CD14-positive monocyte (primary cell): ENCODE data around the gene XPR1. TPM values are rescaled to one million over a fixed set of nuclear protein-coding genes. Genes with fewer than 3 reads are reported as not detected.

Experiments
- DNase-seq, 3 donors: peaks; one replicate each; pipeline ENCODE4 v3.0.0-alpha.2; 2011 to 2022
- H2AFZ ChIP-seq: 2 replicates; pipeline ENCODE4 v1.6.0; 2012; ENCODE audit warnings: mild to moderate bottlenecking, low read depth, low read length, inconsistent platforms; ENCODE audit not compliant: insufficient read depth, poor library complexity, severe bottlenecking
- H3K27ac ChIP-seq, 2 donors: 1 replicate in 1 of 2; 2 replicates in 1 of 2; pipeline ENCODE4 v1.5.1; 2012 to 2013; ENCODE audit warnings: low read length in 2 of 2, control low read depth in 1 of 2, inconsistent platforms in 1 of 2, low read depth in 1 of 2, mild to moderate bottlenecking in 1 of 2
- H3K27me3 ChIP-seq, 2 donors: one replicate each; pipeline versions ENCODE4 v1.6.0 to v1.6.1; 2011 to 2013; ENCODE audit warnings: low read length in 2 of 2; ENCODE audit not compliant: control insufficient read depth in 2 of 2, insufficient read depth in 2 of 2
- H3K36me3 ChIP-seq, 2 donors: replicated peaks in 1 of 2; 1 replicate in 1 of 2; 2 replicates in 1 of 2; pipeline versions ENCODE4 v1.5.1 to v1.6.1; 2012 to 2013; ENCODE audit warnings: low read length in 2 of 2, control low read depth in 1 of 2, inconsistent platforms in 1 of 2, mild to moderate bottlenecking in 1 of 2; ENCODE audit not compliant: insufficient read depth in 2 of 2, control insufficient read depth in 1 of 2
- H3K4me1 ChIP-seq, 2 donors: 1 replicate in 1 of 2; 2 replicates in 1 of 2; pipeline versions ENCODE4 v1.5.1 to v1.6.1; 2012 to 2013; ENCODE audit warnings: low read length in 2 of 2, control low read depth in 1 of 2, inconsistent platforms in 1 of 2, mild to moderate bottlenecking in 1 of 2, moderate library complexity in 1 of 2; ENCODE audit not compliant: insufficient read depth in 2 of 2, control insufficient read depth in 1 of 2
- H3K4me2 ChIP-seq: replicated peaks from 2 replicates; pipeline ENCODE3; 2012; ENCODE audit warnings: low read length, moderate library complexity, mild to moderate bottlenecking; ENCODE audit not compliant: poor library complexity, severe bottlenecking; ENCODE audit errors: extremely low read depth
- H3K4me3 ChIP-seq, 3 experiments: fragments of 200-600 bp in 1 of 3; sonication (generic) in 1 of 3; replicated peaks in 1 of 3; 1 replicate in 2 of 3; 2 replicates in 1 of 3; pipeline ENCODE4 v1.5.1; 2011 to 2013; ENCODE audit warnings: low read length in 3 of 3, mild to moderate bottlenecking in 3 of 3, control low read depth in 2 of 3, low read depth in 2 of 3, inconsistent platforms in 1 of 3, moderate library complexity in 1 of 3
- H3K79me2 ChIP-seq: 2 replicates; pipeline ENCODE4 v1.6.0; 2012; ENCODE audit warnings: mild to moderate bottlenecking, control low read depth, inconsistent platforms, low read length, moderate library complexity; ENCODE audit not compliant: insufficient read depth
- H3K9ac ChIP-seq: 2 replicates; pipeline ENCODE4 v1.6.0; 2017; ENCODE audit warnings: low read length, mild to moderate bottlenecking; ENCODE audit not compliant: insufficient read depth, poor library complexity, severe bottlenecking
- H3K9me3 ChIP-seq, 2 donors: replicated peaks in 1 of 2; 1 replicate in 1 of 2; 2 replicates in 1 of 2; pipeline versions ENCODE4 v1.5.1 to v1.6.1; 2012 to 2013; ENCODE audit warnings: low read length in 2 of 2, control low read depth in 1 of 2; ENCODE audit not compliant: control insufficient read depth in 1 of 2, insufficient read depth in 1 of 2
- H4K20me1 ChIP-seq: 2 replicates; pipeline ENCODE4 v1.6.0; 2012; ENCODE audit warnings: mild to moderate bottlenecking, low read length, control low read depth, moderate library complexity; ENCODE audit not compliant: insufficient read depth
- H3K27ac Mint-ChIP-seq, 7 donors: one replicate each; pipeline ENCODE4 v1.8.0; 2020; ENCODE audit warnings: mild to moderate bottlenecking in 7 of 7, mixed read lengths in 7 of 7, moderate library complexity in 6 of 7, inconsistent platforms in 2 of 7
- H3K27me3 Mint-ChIP-seq, 3 donors: one replicate each; pipeline ENCODE4 v1.8.0; 2021 to 2022; ENCODE audit warnings: low read depth in 3 of 3, mild to moderate bottlenecking in 3 of 3, mixed read lengths in 3 of 3, moderate library complexity in 3 of 3, inconsistent platforms in 1 of 3
- H3K36me3 Mint-ChIP-seq, 2 donors: one replicate each; pipeline ENCODE4 v1.8.0; 2020; ENCODE audit warnings: mixed read lengths in 2 of 2, inconsistent platforms in 1 of 2, mild to moderate bottlenecking in 1 of 2
- H3K4me1 Mint-ChIP-seq: one replicate; pipeline ENCODE4 v1.8.0; 2020; ENCODE audit warnings: mild to moderate bottlenecking, mixed read lengths
- H3K4me3 Mint-ChIP-seq, 2 donors: one replicate each; pipeline ENCODE4 v1.8.0; 2020; ENCODE audit warnings: mild to moderate bottlenecking in 2 of 2, mixed read lengths in 2 of 2, moderate library complexity in 1 of 2
- H3K9me3 Mint-ChIP-seq, 7 donors: one replicate each; pipeline ENCODE4 v1.8.0; 2020 to 2022; ENCODE audit warnings: mixed read lengths in 7 of 7, mild to moderate bottlenecking in 6 of 7, moderate library complexity in 6 of 7, inconsistent platforms in 2 of 7
- WGBS: methylation state at CpG from one replicate; pipeline ENCODE4 v1.1.5; 2013; ENCODE audit warnings: missing lambda C conversion rate; ENCODE audit not compliant: insufficient coverage; 5-methylcytosine and 5-hydroxymethylcytosine counted together
- intact Hi-C, 2 donors: fragments of 100-400 bp; cut with micrococcal nuclease; formaldehyde crosslinking; loops; one replicate each; pipeline versions ENCODE4 v1.15.0 to v1.15.1; 2023
- polyA plus RNA-seq, 3 donors: library from polyadenylated mRNA; depleted of rRNA in 1 of 3; unstranded in 2 of 3; stranded (reverse) in 1 of 3; fragments of 300-500 nt in 2 of 3; fragments of >200 nt in 1 of 3; fragmentation: Illumina TruSeq in 2 of 3; gene quantifications; 1 replicate in 2 of 3; 2 replicates in 1 of 3; pipeline ENCODE4 v1.2.3, GENCODE V29; 2012 to 2021
- TF ChIP-seq, protein P1 (sequence below): fragments of 200-600 bp; IDR thresholded peaks from one replicate; pipeline ENCODE4 v1.8.0; 2022; ENCODE audit warnings: antibody characterized with exemption, mild to moderate bottlenecking

XPR1 gene
- polyA plus RNA-seq, 3 donors, result 4.7 to 12.5 (median 8.7) TPM

DNA sequence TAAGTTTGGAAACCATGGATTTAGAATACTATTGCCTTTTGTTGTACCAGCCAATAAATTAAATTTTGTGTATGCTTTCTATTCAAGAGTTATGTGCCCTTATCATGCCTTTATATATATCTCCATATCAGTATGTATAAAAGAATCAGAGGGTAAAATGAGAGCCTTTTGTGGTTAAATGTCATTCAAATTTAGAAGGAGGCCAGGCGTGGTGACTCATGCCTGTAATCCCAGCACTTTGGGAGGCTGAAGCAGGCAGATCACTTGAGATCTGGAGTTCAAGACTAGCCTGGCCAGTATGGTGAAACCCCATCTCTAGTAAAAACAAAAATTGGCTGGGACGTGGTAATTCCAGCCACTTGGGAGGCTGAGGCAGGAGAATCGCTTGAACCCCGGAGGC lies 88.9 kb downstream of the XPR1 start:
- H3K27me3 Mint-ChIP-seq, result no peaks in the 10 kb centered on the region
- no peak overlapping the region for H3K27ac Mint-ChIP-seq
- DNase-seq, result no peak
- WGBS, result 100% methylated on average over 2 of the region's 4 CpGs
- peaks cover 3 to 16% (median 7%) of the 10 kb centered on the region in 7 donors for H3K9me3 Mint-ChIP-seq
- TF ChIP-seq, protein P1, sequence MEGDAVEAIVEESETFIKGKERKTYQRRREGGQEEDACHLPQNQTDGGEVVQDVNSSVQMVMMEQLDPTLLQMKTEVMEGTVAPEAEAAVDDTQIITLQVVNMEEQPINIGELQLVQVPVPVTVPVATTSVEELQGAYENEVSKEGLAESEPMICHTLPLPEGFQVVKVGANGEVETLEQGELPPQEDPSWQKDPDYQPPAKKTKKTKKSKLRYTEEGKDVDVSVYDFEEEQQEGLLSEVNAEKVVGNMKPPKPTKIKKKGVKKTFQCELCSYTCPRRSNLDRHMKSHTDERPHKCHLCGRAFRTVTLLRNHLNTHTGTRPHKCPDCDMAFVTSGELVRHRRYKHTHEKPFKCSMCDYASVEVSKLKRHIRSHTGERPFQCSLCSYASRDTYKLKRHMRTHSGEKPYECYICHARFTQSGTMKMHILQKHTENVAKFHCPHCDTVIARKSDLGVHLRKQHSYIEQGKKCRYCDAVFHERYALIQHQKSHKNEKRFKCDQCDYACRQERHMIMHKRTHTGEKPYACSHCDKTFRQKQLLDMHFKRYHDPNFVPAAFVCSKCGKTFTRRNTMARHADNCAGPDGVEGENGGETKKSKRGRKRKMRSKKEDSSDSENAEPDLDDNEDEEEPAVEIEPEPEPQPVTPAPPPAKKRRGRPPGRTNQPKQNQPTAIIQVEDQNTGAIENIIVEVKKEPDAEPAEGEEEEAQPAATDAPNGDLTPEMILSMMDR, result no peak
- no peak overlapping the region for H2AFZ ChIP-seq
- H3K4me1 Mint-ChIP-seq, result no peaks in the 10 kb centered on the region
- H4K20me1 ChIP-seq, result no peaks in the 10 kb centered on the region
- no peaks in the 10 kb centered on the region for H3K79me2 ChIP-seq
- H3K4me2 ChIP-seq, result no peak overlapping the region
- no peaks in the 10 kb centered on the region for H3K4me1 ChIP-seq
- no peaks in the 10 kb centered on the region for H3K9me3 ChIP-seq
- H3K4me3 ChIP-seq, result no peak overlapping the region
- no peak overlapping the region for H3K9ac ChIP-seq
- peaks cover 0 to 2% of the 10 kb centered on the region in 2 donors for H3K36me3 Mint-ChIP-seq
- no peak overlapping the region for H3K27ac ChIP-seq
- no peaks in the 10 kb centered on the region for H3K36me3 ChIP-seq
- H3K27me3 ChIP-seq, result no peaks in the 10 kb centered on the region
- intact Hi-C loops, result no loop called here
- no peak overlapping the region for H3K4me3 Mint-ChIP-seq

DNA sequence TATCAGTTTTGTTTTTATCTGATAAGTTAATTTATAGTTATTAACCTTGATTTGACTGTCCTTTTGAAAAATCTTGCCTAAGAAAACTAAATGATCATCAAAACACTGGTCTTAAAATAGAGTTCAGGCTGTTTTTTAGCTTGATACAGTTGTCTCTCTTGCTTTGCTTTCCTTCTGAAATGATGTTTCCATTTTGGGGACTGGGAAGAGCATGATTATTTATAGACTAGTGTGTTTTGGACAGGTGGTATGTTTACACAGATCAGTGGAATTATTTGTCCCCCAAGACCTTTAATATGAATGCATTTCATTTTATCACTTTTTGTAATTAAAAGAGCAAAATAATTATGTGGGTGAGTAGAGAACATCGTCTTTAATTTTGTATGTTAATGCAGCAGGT lies 90.8 kb downstream of the XPR1 start:
- H3K36me3 Mint-ChIP-seq, result peaks cover 0 to 3% of the 10 kb centered on the region in 2 donors
- peaks cover 5 to 28% (median 12%) of the 10 kb centered on the region in 7 donors for H3K9me3 Mint-ChIP-seq
- H3K27me3 ChIP-seq, result no peaks in the 10 kb centered on the region

More for the DNA sequence above, 90.8 kb downstream of the XPR1 start:
- TF ChIP-seq, protein P1, result no peak
- no peak overlapping the region for H2AFZ ChIP-seq
- no peaks in the 10 kb centered on the region for H4K20me1 ChIP-seq
- H3K9ac ChIP-seq, result no peak overlapping the region
- no peak overlapping the region for H3K4me2 ChIP-seq
- H3K27me3 Mint-ChIP-seq, result no peaks in the 10 kb centered on the region
- intact Hi-C loops, result no loop called here
- no peaks in the 10 kb centered on the region for H3K36me3 ChIP-seq
- no peak overlapping the region for H3K27ac Mint-ChIP-seq
- H3K27ac ChIP-seq, result no peak overlapping the region
- no peaks in the 10 kb centered on the region for H3K4me1 Mint-ChIP-seq
- no peaks in the 10 kb centered on the region for H3K4me1 ChIP-seq
- peaks cover 8 to 15% of the 10 kb centered on the region in 2 donors for H3K9me3 ChIP-seq
- no CpG with 5 or more reads among the region's 1 CpG for WGBS
- no peak overlapping the region for H3K4me3 Mint-ChIP-seq
- DNase-seq, result no peak
- no peaks in the 10 kb centered on the region for H3K79me2 ChIP-seq
- no peak overlapping the region for H3K4me3 ChIP-seq
